Suprapubic skin (tissue), 4 donors: Measurements from ENCODE around the gene DAB2IP. TPM values are rescaled to one million over a fixed set of nuclear protein-coding genes. Genes with fewer than 3 reads are reported as not detected.

Source experiments
- DNase-seq, 2 donors: peaks; one replicate each; pipeline ENCODE4 v3.0.0-alpha.2; 2019; ENCODE audit warnings: low spot score in 2 of 2
- H3K27ac ChIP-seq: fragments of 200-600 bp; sonication (generic); one replicate; pipeline ENCODE4 v1.5.1; 2019
- H3K27me3 ChIP-seq: fragments of 200-600 bp; sonication (generic); one replicate; pipeline ENCODE4 v1.5.1; 2019
- H3K36me3 ChIP-seq: fragments of 200-600 bp; sonication (generic); one replicate; pipeline ENCODE4 v1.5.1; 2019
- H3K4me1 ChIP-seq: fragments of 200-600 bp; sonication (generic); one replicate; pipeline ENCODE4 v1.5.1; 2019
- H3K4me3 ChIP-seq: fragments of 200-600 bp; sonication (generic); one replicate; pipeline ENCODE4 v1.5.1; 2019; ENCODE audit warnings: mild to moderate bottlenecking
- H3K9me3 ChIP-seq: fragments of 200-600 bp; sonication (generic); one replicate; pipeline ENCODE4 v1.5.1; 2019
- EP300 ChIP-seq: sonication (generic); formaldehyde crosslinking; IDR thresholded peaks from one replicate; pipeline ENCODE4 v1.6.1; 2017; ENCODE audit warnings: antibody characterized with exemption
- POLR2A ChIP-seq, 2 donors: fragments of 450-650 bp; IDR thresholded peaks; one replicate each; pipeline ENCODE4 v1.6.1; 2017; ENCODE audit warnings: antibody characterized with exemption in 2 of 2, mild to moderate bottlenecking in 2 of 2, moderate library complexity in 2 of 2
- POLR2AphosphoS5 ChIP-seq, 3 donors: sonication (generic); formaldehyde crosslinking; IDR thresholded peaks; one replicate each; pipeline ENCODE4 v1.6.1; 2017; ENCODE audit warnings: antibody characterized with exemption in 3 of 3
- WGBS: methylation state at CpG from one replicate; pipeline ENCODE4 v1.1.5; 2018; 5-methylcytosine and 5-hydroxymethylcytosine counted together
- total RNA-seq, 4 donors: library from RNA; depleted of rRNA; stranded (reverse); fragments of >200 nt; gene quantifications; one replicate each; pipeline ENCODE4 v1.1.0, GENCODE V29; 2016
- TF ChIP-seq, protein P1 (sequence below), 2 donors: fragments of 200-600 bp in 1 of 2; fragments of 450-650 bp in 1 of 2; sonication (generic) in 1 of 2; IDR thresholded peaks; one replicate each; pipeline ENCODE4 v1.5.1; 2016 to 2019; ENCODE audit warnings: antibody characterized with exemption in 2 of 2, mild to moderate bottlenecking in 1 of 2, moderate library complexity in 1 of 2

The DAB2IP gene
- total RNA-seq, 4 donors from 2014 or later, result 47.6 to 55.6 (median 50.3) TPM

DNA sequence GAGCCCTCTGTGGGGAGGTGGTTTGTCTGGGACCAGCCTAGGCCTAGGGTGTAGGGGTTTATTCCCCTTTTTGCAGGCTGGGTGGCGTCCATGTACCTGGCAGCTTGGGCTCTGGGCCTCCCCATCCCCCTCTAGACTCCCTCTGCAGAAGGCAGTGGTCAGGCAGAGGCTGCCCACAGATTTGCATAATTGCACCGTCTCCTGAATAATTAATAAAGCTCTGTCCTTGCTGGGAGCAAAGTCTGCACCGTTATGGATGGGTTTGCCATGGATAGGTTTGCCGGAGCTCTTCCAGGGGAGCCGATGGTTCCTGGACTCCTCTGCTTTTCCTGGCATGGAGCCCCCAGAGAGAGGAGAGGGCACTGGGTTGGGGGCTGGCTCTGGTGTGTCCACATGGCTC is 60.4 kb downstream of the DAB2IP start:
- 97% methylated on average over 5 of the region's 5 CpGs for WGBS
- H3K27me3 ChIP-seq, result no peaks in the 10 kb centered on the region
- no peak overlapping the region for H3K4me3 ChIP-seq
- H3K27ac ChIP-seq, result no peak overlapping the region
- no peak for DNase-seq
- peaks cover 12% of the 10 kb centered on the region for H3K4me1 ChIP-seq
- H3K36me3 ChIP-seq, result no peaks in the 10 kb centered on the region
- no peaks in the 10 kb centered on the region for H3K9me3 ChIP-seq
- TF ChIP-seq POLR2AphosphoS5 (IDR thresholded peaks at IDR 0.05), result no peak
- TF ChIP-seq POLR2A (IDR thresholded peaks at IDR 0.05), result no peak
- no peak for TF ChIP-seq EP300
- TF ChIP-seq, protein P1, sequence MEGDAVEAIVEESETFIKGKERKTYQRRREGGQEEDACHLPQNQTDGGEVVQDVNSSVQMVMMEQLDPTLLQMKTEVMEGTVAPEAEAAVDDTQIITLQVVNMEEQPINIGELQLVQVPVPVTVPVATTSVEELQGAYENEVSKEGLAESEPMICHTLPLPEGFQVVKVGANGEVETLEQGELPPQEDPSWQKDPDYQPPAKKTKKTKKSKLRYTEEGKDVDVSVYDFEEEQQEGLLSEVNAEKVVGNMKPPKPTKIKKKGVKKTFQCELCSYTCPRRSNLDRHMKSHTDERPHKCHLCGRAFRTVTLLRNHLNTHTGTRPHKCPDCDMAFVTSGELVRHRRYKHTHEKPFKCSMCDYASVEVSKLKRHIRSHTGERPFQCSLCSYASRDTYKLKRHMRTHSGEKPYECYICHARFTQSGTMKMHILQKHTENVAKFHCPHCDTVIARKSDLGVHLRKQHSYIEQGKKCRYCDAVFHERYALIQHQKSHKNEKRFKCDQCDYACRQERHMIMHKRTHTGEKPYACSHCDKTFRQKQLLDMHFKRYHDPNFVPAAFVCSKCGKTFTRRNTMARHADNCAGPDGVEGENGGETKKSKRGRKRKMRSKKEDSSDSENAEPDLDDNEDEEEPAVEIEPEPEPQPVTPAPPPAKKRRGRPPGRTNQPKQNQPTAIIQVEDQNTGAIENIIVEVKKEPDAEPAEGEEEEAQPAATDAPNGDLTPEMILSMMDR (IDR thresholded peaks at IDR 0.05), result no peak

DNA sequence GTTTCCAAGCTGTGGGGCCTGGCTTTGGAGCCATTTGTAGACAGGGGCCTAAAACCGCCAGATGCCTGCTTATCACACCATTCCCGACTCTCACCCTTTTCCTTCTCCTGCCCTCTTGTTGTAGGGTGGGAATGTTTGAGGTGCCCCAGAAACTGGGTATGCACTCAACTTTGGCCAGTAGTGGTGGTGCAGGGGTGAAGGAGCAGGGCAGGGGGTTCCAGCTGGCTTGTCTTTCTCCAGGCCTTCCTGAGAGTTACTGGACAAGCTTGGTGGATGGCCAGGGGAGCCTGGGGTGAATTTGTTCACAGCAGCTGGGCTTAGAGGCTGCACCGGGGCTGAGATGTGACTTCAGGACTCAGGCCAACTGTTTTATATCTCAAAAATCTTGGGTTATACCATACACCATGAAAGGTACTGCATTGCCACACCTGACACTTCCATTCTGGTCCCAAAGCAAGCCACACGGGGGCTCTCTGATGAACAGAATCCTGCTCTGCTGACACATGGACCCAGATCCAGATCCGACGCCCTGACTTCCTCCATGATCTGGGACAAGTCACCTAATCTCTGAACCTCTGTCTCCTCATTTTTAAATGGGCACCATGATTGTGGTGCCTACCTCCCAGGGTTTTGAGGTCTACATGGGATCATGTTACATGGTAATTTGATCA is 62.1 kb downstream of the DAB2IP start:
- H3K36me3 ChIP-seq, result no peaks in the 10 kb centered on the region
- TF ChIP-seq POLR2AphosphoS5 (IDR thresholded peaks at IDR 0.05), result no peak
- TF ChIP-seq, protein P1 (IDR thresholded peaks at IDR 0.05), result no peak
- no peak for TF ChIP-seq POLR2A (IDR thresholded peaks at IDR 0.05)
- no peak for TF ChIP-seq EP300
- no peak for DNase-seq
- no peaks in the 10 kb centered on the region for H3K9me3 ChIP-seq
- H3K27me3 ChIP-seq, result no peaks in the 10 kb centered on the region
- H3K4me3 ChIP-seq, result no peak overlapping the region
- peaks cover 24% of the 10 kb centered on the region for H3K4me1 ChIP-seq
- no peak overlapping the region for H3K27ac ChIP-seq
- 92% methylated on average over 6 of the region's 6 CpGs for whole genome bisulfite sequencing

DNA sequence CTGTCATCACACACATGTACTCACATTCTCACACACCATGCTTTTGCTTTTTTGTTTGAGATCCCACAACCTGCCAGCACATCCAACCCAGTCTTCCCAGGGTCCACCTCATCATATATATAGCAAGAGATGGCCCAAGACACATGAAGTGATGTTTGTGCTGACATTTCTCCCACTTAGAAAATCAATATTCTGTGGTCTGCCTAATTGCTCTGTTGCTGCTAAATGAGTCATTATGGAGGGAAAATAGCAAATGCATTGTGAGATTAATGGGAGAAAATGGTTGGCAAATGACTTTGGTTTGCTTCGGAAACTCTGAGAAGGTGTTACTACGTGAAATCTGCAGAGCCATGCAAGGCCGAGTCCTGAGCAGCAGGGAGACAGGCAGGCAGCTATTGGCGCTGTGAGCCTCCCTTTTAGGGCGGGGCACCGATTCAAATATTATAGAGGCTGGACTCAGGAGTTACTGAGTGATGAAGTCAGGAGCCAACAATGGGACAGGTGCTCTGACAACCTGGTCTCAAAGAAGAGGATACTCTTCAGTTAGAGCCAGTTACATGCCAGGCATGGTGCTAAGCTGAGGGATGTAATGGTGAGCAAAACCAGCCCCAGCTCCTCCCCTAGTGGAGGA is 62.8 kb downstream of the DAB2IP start:
- Histone ChIP-seq H3K4me3 (no peak overlapping the region), H3K36me3 (no peaks in the 10 kb centered on the region), H3K9me3 (no peaks in the 10 kb centered on the region), H3K27me3 (no peaks in the 10 kb centered on the region), H3K27ac (no peak overlapping the region), H3K4me1 (peaks cover 30% of the 10 kb centered on the region)
- WGBS, result 74% methylated on average over 6 of the region's 6 CpGs
- TF ChIP-seq POLR2A (IDR thresholded peaks at IDR 0.05) (no peak), POLR2AphosphoS5 (IDR thresholded peaks at IDR 0.05) (no peak), EP300 (no peak)
- TF ChIP-seq, protein P1 (IDR thresholded peaks at IDR 0.05), result no peak
- DNase-seq, result no peak

DNA sequence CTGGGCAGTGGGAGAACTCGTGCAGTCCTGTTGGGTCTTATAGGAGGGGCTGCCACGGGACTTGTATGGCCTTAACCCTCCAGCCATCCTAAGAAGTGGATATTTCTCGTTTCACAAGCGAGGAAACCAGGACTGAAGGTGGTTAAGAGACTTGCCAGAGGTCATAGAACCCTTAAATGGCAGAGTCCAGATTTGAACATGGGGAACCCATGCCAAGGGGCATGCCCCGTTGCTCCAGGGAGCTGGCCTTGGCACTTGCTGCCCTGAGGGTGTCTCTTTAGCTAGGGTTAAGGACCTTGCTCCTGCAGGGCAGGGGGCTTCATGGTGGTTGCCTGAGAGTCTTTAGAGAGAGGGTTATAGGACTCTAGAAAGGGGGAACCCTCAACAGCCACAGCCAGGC is 63.4 kb downstream of the DAB2IP start:
- Histone ChIP-seq H3K36me3 (no peaks in the 10 kb centered on the region), H3K4me1 (peaks cover 35% of the 10 kb centered on the region), H3K4me3 (no peak overlapping the region), H3K9me3 (no peaks in the 10 kb centered on the region), H3K27me3 (no peaks in the 10 kb centered on the region), H3K27ac (no peak overlapping the region)
- WGBS, result 89% methylated on average over 5 of the region's 5 CpGs
- DNase-seq, result no peak
- TF ChIP-seq EP300 (no peak), POLR2A (IDR thresholded peaks at IDR 0.05) (no peak), POLR2AphosphoS5 (IDR thresholded peaks at IDR 0.05) (no peak)
- TF ChIP-seq, protein P1 (IDR thresholded peaks at IDR 0.05), result no peak

DNA sequence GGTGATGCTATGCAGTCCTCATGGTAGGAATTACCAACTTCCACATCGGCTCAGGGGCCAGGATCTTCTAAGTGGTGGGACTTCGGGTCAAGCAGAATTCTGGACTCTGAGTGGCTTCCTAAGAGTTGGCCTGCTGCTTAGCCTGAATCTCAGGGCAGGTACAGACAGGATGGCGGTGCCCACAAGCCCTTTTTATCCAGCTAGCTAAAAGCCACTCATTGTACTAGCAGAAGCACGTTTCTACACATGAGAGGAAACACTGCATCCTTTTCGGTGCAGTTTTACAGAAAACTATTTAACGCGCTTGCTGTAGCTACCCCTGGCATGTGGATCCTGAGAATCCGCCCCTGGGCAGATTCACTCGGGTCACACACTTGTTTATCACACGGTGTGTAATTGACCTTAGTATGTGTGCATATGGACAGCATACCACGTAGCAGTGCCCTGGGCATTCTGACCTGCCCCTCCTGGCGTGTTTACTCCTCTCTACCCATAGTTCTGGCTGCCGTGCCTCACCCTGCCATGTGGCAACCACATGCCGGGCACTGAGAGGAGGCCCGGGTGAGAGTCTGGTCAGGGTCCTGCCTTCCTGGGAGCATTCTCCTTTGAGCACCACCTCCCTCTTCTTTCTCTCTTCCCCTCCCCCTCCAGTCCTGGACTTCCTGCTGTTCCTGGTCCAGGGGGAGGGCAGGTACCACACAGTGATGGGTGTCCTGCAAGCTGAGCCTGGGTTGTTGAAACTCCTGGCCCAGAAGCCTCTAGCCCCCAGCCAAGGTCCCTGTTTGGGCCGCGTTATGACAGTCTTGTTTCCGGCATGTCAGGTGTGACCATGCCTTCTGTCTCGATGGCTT is 65.9 kb downstream of the DAB2IP start:
- Histone ChIP-seq H3K27ac (no peak overlapping the region), H3K4me1 (peaks cover 56% of the 10 kb centered on the region), H3K27me3 (no peaks in the 10 kb centered on the region), H3K4me3 (no peak overlapping the region), H3K9me3 (no peaks in the 10 kb centered on the region), H3K36me3 (no peaks in the 10 kb centered on the region)
- WGBS, result 51% methylated on average over 19 of the region's 19 CpGs
- no peak for DNase-seq
- no peak for TF ChIP-seq POLR2A (IDR thresholded peaks at IDR 0.05)
